HG03175 (cell line): Measurements from ENCODE around the gene SLC9A6.
"Not testable (repeated sequence)": the region's sequence is repeated elsewhere in the genome, so short reads cannot be mapped to it uniquely, and the experiment has no call there.

Experiments
- ATAC-seq: cut with Tn5 transposase; IDR thresholded peaks from one replicate; pipeline ENCODE4 v1.9.1; 2021; ENCODE audit warnings: mild to moderate bottlenecking, moderate library complexity; ENCODE audit not compliant: unreplicated experiment

SLC9A6 gene

GRCh38 chrX:136061286-136061685, 76.1 kb downstream of the SLC9A6 start:
- ATAC-seq, result no peak

- no peak for ATAC-seq
Observed at GRCh38 chrX:136061696-136062095, 76.5 kb downstream of the SLC9A6 start.

DNA sequence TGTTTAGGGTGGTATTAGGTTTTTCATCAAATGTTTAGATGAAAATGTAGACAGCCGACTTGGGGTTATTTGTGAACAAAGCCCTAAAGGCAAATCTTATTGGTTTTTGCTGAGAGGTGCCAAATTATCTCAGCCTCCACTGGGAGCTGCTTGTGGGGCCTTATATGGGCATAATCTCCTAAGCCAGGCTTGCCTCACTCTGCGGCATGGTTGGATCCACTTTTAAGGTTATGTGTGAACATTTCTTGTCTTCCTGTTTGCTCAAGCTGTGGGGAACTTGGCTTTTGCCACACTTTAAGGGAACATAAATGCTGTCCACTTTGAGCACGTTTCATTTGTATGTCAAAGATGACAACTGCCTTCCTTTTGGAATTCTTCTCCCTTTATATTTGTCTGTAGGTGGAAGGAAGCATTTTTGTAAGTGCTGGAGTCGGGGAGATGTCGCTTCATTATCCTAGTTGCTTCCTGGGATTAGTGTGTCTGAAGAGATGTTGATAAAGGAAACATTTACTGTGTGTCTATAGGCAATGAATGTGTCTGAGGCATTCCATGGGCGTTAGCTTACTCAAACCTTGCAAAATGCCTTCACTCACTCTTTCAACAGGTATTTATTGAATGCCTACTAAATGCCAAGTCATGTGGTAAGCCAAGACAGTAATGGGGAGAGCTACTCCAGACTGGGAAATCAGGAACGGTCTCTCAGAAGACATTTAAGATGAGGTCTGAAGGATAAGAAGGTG, 78.3 kb downstream of the SLC9A6 start:
- no peak for ATAC-seq

GRCh38 chrX:136064661-136065043, 79.4 kb downstream of the SLC9A6 start:
- no peak for ATAC-seq

- no peak for ATAC-seq
Observed at GRCh38 chrX:136065044-136065671, 79.9 kb downstream of the SLC9A6 start.

DNA sequence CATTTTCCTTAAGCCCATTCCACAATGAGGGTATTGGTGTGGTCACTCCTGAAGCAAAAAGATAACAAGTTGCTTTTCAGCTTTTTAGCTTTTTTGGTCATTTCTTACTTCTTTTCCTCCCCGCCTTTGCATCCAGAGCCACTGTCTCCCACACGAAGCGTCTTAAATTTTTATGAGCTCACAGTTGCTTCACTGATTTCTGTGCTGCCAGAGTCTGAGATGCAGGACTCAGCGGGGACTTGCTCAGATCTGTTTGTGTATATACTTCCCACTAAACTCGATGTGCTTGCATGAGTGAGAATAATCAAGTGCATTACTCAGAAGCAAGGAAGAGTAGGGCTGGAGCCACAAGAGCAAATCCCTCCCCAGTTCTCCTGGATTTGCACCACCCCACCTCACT, 81.9 kb downstream of the SLC9A6 start:
- no peak for ATAC-seq

GRCh38 chrX:136067966-136068365, 82.7 kb downstream of the SLC9A6 start:
- no peak for ATAC-seq

DNA sequence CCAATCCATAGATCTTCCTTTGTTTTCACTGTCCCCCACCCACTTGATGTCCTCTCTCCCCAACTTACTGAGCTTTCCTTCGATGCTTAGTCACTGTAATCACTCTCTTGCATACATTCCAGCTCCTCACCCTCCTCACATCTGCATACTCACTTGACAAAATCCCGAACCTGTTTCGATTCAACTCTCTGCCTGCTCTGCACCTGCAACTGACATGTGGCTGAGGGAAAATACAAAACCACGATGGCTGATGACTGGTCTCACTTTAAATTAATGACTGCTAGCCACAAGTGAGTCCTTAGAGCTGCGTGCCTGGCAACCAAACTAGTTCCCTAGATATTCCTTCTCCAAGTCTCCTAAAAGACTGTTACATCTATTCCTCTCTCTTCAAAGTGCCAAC, 91.7 kb downstream of the SLC9A6 start:
- no peak for ATAC-seq

- no peak for ATAC-seq
Observed at GRCh38 chrX:136080766-136081165, 95.5 kb downstream of the SLC9A6 start.

DNA sequence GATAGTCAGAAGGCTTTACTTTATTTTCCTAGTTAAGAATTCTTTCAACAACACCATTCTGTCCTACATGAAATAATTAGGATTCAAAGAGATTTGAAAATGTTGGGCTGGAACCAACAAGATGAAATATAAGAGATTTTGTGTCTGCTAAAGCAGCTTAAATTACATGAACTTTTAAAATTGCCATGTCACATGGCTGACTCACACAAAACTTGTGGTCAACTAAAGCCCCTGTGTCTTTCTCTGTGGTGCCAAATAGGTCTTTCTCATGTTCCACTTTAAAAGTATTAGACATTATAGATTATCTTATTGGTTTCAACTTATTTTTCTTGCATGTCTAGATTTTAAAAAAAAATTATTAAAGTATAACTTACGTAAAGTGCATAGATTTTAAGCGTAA, 101.3 kb downstream of the SLC9A6 start:
- ATAC-seq, result no peak

DNA sequence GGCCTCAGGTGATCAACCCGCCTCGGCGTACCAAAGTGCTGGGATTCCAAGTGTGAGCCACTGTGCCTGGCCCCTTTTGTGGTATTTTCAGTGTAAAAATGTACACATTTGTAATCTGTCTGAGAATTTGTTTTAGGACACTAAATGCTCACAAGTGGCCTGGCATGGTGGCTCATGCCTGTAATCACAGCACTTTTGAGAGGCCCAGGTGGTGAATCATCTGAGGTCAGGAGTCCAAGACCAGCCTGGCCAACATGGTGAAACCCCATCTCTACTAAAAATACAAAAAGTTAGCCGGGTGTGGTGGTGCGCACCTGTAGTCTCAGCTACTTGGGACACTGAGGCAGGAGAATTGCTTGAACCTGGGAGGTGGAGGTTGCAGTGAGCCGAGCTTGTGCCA, 106.7 kb downstream of the SLC9A6 start:
- ATAC-seq, result not testable (repeated sequence)

DNA sequence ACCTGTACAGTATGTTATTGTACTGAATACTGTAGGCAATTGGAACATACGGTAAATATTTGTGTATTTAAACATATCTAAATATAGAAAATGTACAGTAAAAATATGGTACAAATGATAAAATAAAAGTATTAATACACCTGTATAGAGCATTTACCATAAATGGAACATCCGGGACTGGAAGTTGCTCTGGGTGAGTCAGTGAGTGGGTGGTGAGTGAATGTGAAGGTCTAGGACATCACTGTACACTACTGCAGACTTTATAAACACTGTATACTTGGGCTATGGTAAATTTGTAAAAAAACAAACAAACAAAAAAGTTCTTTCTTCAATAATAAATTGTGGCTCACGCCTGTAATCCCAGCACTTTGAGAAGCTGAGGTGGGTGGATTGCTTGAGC, 109.7 kb downstream of the SLC9A6 start:
- no peak for ATAC-seq
